Hypothalamus (tissue), 51 donors: ENCODE data around the gene FTSJ3.
"Not testable (repeated sequence)": the region's sequence is repeated elsewhere in the genome, so short reads cannot be mapped to it uniquely, and the experiment has no call there.

ENCODE experiments used
- DNase-seq, 51 donors: peaks; one replicate each; lab custom pipeline; 2025; lab: John Stamatoyannopoulos, UW

Gene FTSJ3

DNA sequence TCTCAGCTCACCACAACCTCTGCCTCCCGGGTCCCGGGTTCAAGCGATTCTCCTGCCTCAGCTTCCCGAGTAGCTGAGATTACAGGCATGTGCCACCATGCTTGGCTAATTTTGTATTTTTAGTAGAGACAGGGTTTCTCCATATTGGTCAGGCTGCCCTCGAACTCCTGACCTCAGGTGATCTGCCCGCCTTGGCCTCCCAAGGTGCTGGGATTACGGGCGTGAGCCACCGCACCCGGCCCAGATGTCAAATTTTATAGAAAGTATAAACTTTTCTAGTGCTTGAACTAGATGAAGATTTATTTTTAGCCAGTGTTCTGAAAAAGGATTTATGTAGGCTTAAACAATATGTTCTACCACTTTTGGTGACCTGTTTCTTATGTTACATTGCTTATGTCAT, 31.1 kb downstream of the FTSJ3 start:
- DNase-seq = not testable (repeated sequence)

DNA sequence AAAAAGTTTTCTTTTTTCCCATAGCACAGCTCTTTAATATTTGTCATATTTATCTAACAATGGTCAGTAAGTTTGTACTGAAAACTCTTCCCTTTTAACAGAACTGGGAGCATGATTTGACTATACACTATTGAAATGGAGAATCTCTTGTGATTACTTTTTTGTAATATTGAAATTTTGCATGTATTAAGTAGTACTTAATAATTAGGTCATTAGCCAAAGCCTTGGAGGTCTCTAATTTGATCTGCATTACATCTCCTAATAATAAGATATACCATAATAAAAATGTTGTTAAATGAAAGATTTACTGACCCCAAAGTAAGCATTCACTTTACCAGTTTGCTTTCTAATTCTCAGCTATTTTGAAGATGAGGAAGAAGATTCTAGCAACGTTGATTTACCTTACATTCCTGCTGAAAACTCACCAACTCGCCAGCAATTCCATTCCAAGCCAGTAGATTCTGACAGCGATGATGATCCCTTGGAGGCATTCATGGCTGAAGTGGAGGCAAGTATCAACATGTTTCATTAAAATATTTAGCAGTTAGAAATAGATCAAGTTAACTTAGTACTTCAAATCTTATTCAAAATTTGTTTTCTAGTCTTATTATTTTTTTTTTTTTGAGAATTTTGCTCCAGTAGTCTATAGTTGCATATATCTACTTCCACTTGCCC, 35.3 kb downstream of the FTSJ3 start:
- DNase-seq = no peak

- DNase-seq = no peak
Measured at GRCh38 chr17:63790057-63790456, 37.4 kb downstream of the FTSJ3 start.

- no peak for DNase-seq
Measured at GRCh38 chr17:63786971-63787711, 40.3 kb downstream of the FTSJ3 start.

DNA sequence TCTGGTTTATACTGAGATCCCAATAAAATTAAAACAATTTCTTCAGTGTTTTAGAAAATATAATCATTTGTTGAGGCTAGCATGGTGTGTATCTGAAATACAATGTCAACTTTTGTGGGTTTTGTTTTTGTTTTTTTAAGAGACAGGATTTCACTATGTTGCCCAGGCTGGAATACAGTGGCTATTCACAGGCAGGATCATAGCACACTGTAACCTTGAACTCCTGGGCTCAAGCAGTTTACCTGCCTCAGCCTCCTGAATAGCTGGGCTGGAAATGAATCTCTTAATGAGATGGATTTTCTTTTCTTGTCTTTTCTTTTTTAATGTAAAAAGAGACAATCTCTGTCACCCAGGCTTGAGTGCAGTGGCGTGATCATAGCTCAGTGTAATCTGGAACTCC, 41.3 kb downstream of the FTSJ3 start:
- no peak for DNase-seq

DNA sequence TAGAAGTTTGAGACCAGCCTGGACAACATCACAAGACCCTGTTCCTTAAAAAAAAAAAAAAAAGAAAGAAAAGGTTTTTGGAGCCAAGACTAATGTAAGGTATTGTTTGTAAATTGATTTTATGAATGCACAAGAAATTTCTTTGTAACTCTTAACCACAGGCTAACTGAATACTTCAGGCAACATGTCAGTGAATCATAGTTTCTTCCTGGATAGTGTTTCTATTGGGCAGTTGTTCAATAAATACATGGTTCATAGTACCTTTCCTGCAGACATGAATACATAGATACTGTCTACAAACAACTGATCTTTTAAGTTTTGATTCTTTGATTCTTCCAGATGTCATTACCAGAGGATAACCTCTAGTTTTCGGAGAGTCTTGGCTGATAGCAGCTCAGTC, 41.9 kb downstream of the FTSJ3 start:
- DNase-seq = no peak

GRCh38 chr17:63783522-63783921, 43.9 kb downstream of the FTSJ3 start:
- DNase-seq = no peak

GRCh38 chr17:63780928-63781327, 46.5 kb downstream of the FTSJ3 start:
- no peak for DNase-seq

DNA sequence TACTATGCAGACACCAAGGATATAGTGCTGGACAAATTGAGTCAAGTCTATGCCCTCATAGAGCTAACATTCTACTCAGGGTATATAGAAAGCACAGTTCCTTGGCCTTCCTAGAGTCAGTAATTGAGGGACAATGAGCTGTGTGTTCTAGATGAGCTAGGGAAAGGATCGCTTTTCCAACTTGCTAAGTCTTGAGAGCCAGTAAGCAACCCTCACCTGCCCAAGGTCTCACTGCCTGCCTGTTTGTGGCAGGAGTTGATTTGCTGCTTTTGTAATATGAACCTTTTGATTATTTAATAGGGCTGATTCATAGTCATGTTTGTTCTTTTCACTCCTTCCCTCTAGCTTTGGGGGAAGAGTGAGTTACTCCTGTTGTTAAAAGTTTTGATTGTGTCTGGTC, 47.0 kb downstream of the FTSJ3 start:
- no peak for DNase-seq

DNA sequence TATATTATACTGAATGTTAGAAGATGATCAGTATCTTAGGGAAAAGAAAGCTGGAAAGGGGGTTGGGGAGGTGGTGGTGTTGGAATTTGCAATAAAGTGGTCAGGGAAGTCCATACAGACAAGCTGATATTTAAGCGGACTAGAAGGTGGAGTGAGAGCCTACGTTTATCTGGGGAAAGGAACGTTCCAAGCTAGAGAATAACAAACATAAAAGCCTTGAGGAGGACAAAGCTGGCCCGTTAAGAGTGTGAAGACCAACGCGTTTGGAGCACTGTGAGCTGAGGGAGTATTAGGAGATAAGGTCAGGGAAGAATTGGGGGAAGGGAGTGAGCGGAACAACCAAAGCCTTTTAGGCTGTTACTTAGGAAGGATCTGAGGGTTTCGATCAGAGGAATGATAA, 52.0 kb downstream of the FTSJ3 start:
- DNase-seq = no peak

DNA sequence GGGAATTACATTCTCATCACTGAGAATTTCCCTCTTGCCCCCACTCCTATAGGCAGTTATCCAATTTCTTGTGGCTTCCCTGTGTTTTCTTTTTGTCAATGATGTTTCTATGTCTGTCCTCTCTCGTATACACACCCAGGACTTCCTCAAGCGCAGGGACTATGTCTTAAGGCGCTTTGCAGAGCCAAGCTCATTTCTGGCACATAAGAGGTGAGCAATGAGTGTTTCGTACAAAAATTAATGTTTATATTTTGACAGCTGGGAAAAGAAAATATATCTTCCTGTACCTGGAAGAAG, 52.5 kb downstream of the FTSJ3 start:
- DNase-seq = no peak

DNA sequence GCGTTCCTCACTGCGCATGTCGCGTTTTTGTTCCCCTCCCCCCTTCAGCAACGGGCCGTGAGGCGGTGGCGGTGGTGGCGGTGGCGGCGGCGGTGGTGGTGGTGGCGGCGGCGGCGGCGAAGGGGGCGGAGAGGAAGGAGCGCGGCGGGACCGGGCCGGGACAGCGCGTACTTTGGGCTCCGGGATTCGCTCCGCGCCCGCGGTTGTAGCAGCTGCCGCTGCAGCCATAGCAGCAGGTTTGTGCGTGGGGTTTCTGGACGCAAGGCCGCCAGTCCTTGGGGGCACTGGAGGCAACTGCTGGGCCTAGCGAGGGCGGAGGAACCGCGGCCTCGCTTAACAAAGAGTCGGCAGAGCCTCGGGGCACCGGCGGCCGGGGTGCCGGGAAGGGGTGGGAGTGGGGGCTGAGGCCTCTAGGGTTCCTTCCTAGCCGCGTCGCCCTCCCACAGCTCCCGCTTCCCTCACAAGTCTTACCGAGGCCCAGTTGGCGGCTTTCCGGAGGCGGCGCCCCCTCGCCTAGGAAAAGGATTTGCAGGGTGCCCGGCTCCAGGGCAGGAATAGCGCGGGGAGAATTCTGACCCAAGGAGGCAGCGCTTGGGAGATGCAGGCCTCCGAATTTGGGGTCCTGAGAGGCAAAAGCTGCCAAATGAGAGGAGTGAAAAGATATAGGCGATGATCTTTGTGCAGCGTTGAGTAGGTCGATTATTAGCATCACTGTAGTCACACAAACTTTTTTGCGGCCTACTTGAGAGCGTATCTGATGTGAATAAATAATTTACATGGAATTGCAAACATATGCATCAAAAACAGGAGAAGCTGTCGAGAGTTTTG, 53.1 kb downstream of the FTSJ3 start, which contains the start of gene DDX42:
Gene DDX42, plus strand, starts transcription at position 30 of the 828 bp plus-strand sequence. CDS start 12,880 bp downstream, outside the sequence.
- peak in 36 of 51 donors; percentile 17 to 88 (median 50) for DNase-seq

GRCh38 chr17:63773272-63774140, 54.0 kb downstream of the FTSJ3 start, which contains the start of gene CCDC47:
Gene CCDC47, minus strand, starts transcription at chr17:63773597. Its CDS starts 7,422 bp downstream, at chr17:63766175.
- DNase-seq = peak; percentile 89 to 99 (median 98)

GRCh38 chr17:63772801-63773271, 54.6 kb downstream of the FTSJ3 start:
- DNase-seq = peak in 1 of 51 donors; percentile 8
